Endodermal cell (in vitro differentiated cells): ENCODE results near the gene SVIL. TPM values are rescaled to one million over a fixed set of nuclear protein-coding genes. Genes with fewer than 3 reads are reported as not detected.

Source experiments
- DNase-seq: peaks from one replicate; pipeline ENCODE4 v3.0.0-alpha.2; 2017
- H3K27ac ChIP-seq: 2 replicates; pipeline ENCODE4 v1.5.1; 2013; ENCODE audit warnings: mild to moderate bottlenecking, low read depth, low read length, moderate library complexity
- H3K27me3 ChIP-seq: 2 replicates; pipeline ENCODE4 v1.6.1; 2013; ENCODE audit warnings: mild to moderate bottlenecking, low read length, moderate library complexity; ENCODE audit not compliant: insufficient read depth, control insufficient read depth, poor library complexity, severe bottlenecking
- H3K36me3 ChIP-seq: 2 replicates; pipeline ENCODE4 v1.7.0; 2013; ENCODE audit warnings: mild to moderate bottlenecking, low read length, moderate library complexity; ENCODE audit not compliant: control insufficient read depth, insufficient read depth
- H3K4me1 ChIP-seq: one replicate; pipeline ENCODE4 v1.7.0; 2013; ENCODE audit warnings: low read length; ENCODE audit not compliant: control insufficient read depth, insufficient read depth
- H3K4me3 ChIP-seq: 2 replicates; pipeline ENCODE4 v1.5.1; 2013; ENCODE audit warnings: mild to moderate bottlenecking, low read length, moderate library complexity
- H3K9ac ChIP-seq: 2 replicates; pipeline ENCODE4 v1.6.1; 2013; ENCODE audit warnings: mild to moderate bottlenecking, low read length, moderate library complexity; ENCODE audit not compliant: poor library complexity, severe bottlenecking; ENCODE audit errors: extremely low read depth
- H3K9me3 ChIP-seq: 2 replicates; pipeline ENCODE4 v1.6.1; 2013; ENCODE audit warnings: mild to moderate bottlenecking, low read length, moderate library complexity; ENCODE audit not compliant: control insufficient read depth
- H3K27ac Mint-ChIP-seq: 2 replicates; pipeline ENCODE4 v1.8.0; 2020; ENCODE audit warnings: mixed read lengths
- H3K27me3 Mint-ChIP-seq: 2 replicates; pipeline ENCODE4 v1.8.0; 2021; ENCODE audit warnings: mild to moderate bottlenecking, mixed read lengths; ENCODE audit not compliant: insufficient read depth
- H3K36me3 Mint-ChIP-seq: 2 replicates; pipeline ENCODE4 v1.8.0; 2020; ENCODE audit warnings: low read depth, mixed read lengths
- H3K4me1 Mint-ChIP-seq: 2 replicates; pipeline ENCODE4 v1.8.0; 2020; ENCODE audit warnings: mixed read lengths
- H3K4me3 Mint-ChIP-seq: 2 replicates; pipeline ENCODE4 v1.8.0; 2020; ENCODE audit warnings: mild to moderate bottlenecking, moderate library complexity, mixed read lengths
- H3K9me3 Mint-ChIP-seq: 2 replicates; pipeline ENCODE4 v1.8.0; 2020; ENCODE audit warnings: mild to moderate bottlenecking, mixed read lengths
- WGBS, 2 experiments: methylation state at CpG; one replicate each; pipeline versions ENCODE4 v1.1.5 to v1.1.7; 2013; ENCODE audit warnings: missing lambda C conversion rate in 2 of 2, mixed read lengths in 1 of 2; ENCODE audit not compliant: insufficient coverage in 1 of 2, insufficient read length in 1 of 2; 5-methylcytosine and 5-hydroxymethylcytosine counted together
- total RNA-seq, 2 donors: library from RNA; stranded (reverse); fragmentation: NEBNext Ultra II Directional in 1 of 2; extraction: Animal tissue kit (Norgen Biotek cat#: 25700) in 1 of 2; gene quantifications; 2 replicates in 1 of 2; 3 replicates in 1 of 2; pipeline ENCODE4 v1.2.1, GENCODE V29; 2021
- TF ChIP-seq, protein P1 (sequence below): fragments of 200-600 bp; sonication (generic); conservative IDR thresholded peaks from 2 replicates; pipeline ENCODE4 v1.5.0; 2021; ENCODE audit warnings: antibody characterized with exemption, mild to moderate bottlenecking

SVIL gene
- total RNA-seq, 2 donors from 2014 or later: 25.2 to 32.9 TPM

DNA sequence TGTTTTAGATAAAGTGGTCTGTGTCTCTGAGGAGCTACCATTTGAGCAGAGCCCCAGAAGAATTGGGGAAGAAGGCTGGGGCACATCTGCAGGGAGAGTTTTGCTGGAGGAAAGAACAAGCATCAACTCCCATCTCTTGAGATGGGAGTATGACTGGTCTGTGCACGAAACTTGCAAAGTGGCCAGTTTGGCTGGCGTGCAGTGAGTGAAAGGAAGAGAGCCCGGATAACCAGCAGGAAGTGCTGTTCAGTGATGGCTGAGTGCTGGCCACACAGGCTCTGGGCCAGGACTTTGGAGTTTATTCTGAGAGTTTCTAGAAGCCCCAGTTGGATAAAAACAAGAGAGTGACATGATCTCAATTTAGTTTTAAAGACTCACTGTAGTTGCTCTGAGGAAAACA lies 34.4 kb upstream of the SVIL start:
- WGBS, 2 experiments: 92 to 93% methylated on average over 3 of the region's 3 CpGs
- Mint-ChIP-seq H3K4me3 (no peak overlapping the region), H3K27ac (no peak overlapping the region), H3K4me1 (peaks cover 10% of the 10 kb centered on the region), H3K9me3 (peaks cover 9% of the 10 kb centered on the region), H3K36me3 (peaks cover 6% of the 10 kb centered on the region), H3K27me3 (no peaks in the 10 kb centered on the region)
- Histone ChIP-seq H3K4me1 (no peaks in the 10 kb centered on the region), H3K27ac (no peak overlapping the region), H3K4me3 (no peak overlapping the region), H3K9ac (no peak overlapping the region), H3K27me3 (no peaks in the 10 kb centered on the region), H3K9me3 (peaks cover 10% of the 10 kb centered on the region), H3K36me3 (peaks cover 7% of the 10 kb centered on the region)
- DNase-seq: no peak
- TF ChIP-seq, protein P1, sequence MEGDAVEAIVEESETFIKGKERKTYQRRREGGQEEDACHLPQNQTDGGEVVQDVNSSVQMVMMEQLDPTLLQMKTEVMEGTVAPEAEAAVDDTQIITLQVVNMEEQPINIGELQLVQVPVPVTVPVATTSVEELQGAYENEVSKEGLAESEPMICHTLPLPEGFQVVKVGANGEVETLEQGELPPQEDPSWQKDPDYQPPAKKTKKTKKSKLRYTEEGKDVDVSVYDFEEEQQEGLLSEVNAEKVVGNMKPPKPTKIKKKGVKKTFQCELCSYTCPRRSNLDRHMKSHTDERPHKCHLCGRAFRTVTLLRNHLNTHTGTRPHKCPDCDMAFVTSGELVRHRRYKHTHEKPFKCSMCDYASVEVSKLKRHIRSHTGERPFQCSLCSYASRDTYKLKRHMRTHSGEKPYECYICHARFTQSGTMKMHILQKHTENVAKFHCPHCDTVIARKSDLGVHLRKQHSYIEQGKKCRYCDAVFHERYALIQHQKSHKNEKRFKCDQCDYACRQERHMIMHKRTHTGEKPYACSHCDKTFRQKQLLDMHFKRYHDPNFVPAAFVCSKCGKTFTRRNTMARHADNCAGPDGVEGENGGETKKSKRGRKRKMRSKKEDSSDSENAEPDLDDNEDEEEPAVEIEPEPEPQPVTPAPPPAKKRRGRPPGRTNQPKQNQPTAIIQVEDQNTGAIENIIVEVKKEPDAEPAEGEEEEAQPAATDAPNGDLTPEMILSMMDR: no peak

- Mint-ChIP-seq H3K4me1 (peaks cover 10% of the 10 kb centered on the region), H3K36me3 (peaks cover 5% of the 10 kb centered on the region), H3K27ac (no peak overlapping the region), H3K27me3 (no peaks in the 10 kb centered on the region), H3K4me3 (no peak overlapping the region), H3K9me3 (peaks cover 4% of the 10 kb centered on the region)
- H3K4me3 ChIP-seq: no peak overlapping the region
- H3K9ac ChIP-seq: no peak overlapping the region
- TF ChIP-seq, protein P1: no peak
- H3K4me1 ChIP-seq: no peaks in the 10 kb centered on the region
- no peaks in the 10 kb centered on the region for H3K27me3 ChIP-seq
- peaks cover 3% of the 10 kb centered on the region for H3K36me3 ChIP-seq
- H3K9me3 ChIP-seq: peaks cover 5% of the 10 kb centered on the region
- no peak overlapping the region for H3K27ac ChIP-seq
- 95% methylated on average over 4 of the region's 4 CpGs; no CpG with 5 or more reads in 1 of the 2 experiments for WGBS, 2 experiments
- no peak for DNase-seq
These were observed 33.9 kb upstream of the SVIL start for GRCh38 chr10:29668628-29669027.

GRCh38 chr10:29667191-29667590 lies 32.4 kb upstream of the SVIL start:
- Histone ChIP-seq H3K27ac (no peak overlapping the region), H3K27me3 (no peaks in the 10 kb centered on the region), H3K4me3 (no peak overlapping the region), H3K4me1 (no peaks in the 10 kb centered on the region), H3K9me3 (no peaks in the 10 kb centered on the region), H3K36me3 (no peaks in the 10 kb centered on the region), H3K9ac (no peak overlapping the region)
- H3K27me3 Mint-ChIP-seq: no peaks in the 10 kb centered on the region
- TF ChIP-seq, protein P1: no peak
- H3K36me3 Mint-ChIP-seq: no peaks in the 10 kb centered on the region
- peak overlapping the region; percentile 83 for H3K27ac Mint-ChIP-seq
- H3K4me1 Mint-ChIP-seq: peaks cover 10% of the 10 kb centered on the region
- DNase-seq: peak; percentile 56
- H3K9me3 Mint-ChIP-seq: no peaks in the 10 kb centered on the region
- no peak overlapping the region for H3K4me3 Mint-ChIP-seq
- 46 to 50% methylated on average over 2 to 3 of the region's 3 CpGs for WGBS, 2 experiments
